PC-9 (cell line): ENCODE data around the gene TP53I13. TPM values are rescaled to one million over a fixed set of nuclear protein-coding genes. Genes with fewer than 3 reads are reported as not detected.
A peak's percentile ranks its signal among the peaks of the same experiment; 100 is the strongest.

Source experiments
- BruUV-seq: library from RNA; stranded (reverse); fragments of 400-500 nt; replicated peaks from 2 replicates; lab custom pipeline; 2021; lab: Mats Ljungman, UMichigan
- CTCF ChIA-PET: fragments of 300-600 bp; sonication (Branson Sonifier 250); formaldehyde crosslinking; loops from one replicate; lab custom pipeline; 2022; ENCODE audit warnings: antibody characterized with exemption; lab: Charles Lee
- POLR2A ChIA-PET: fragments of 300-600 bp; sonication (Branson Sonifier 250); formaldehyde crosslinking; loops from one replicate; lab custom pipeline; 2022; ENCODE audit warnings: antibody characterized with exemption; ENCODE audit not compliant: unreplicated experiment; lab: Charles Lee
- DNase-seq, 2 experiments: peaks; one replicate each; pipeline versions ENCODE4 v3.0.0 to v3.0.0-alpha.2; 2015 to 2022; ENCODE audit warnings: mixed read lengths in 1 of 2
- H2AFZ ChIP-seq: fragments of 200-600 bp; sonication (generic); 2 replicates; pipeline ENCODE4 v1.8.1; 2017; ENCODE audit warnings: antibody characterized with exemption
- H3F3A ChIP-seq: fragments of 200-600 bp; sonication (generic); 2 replicates; pipeline ENCODE4 v1.8.1; 2017; ENCODE audit warnings: antibody characterized with exemption, mild to moderate bottlenecking, low read depth; ENCODE audit not compliant: insufficient read depth
- H3K27ac ChIP-seq: fragments of 200-600 bp; sonication (generic); 2 replicates; pipeline ENCODE4 v1.6.1; 2016; ENCODE audit warnings: mixed run types
- H3K27me3 ChIP-seq: fragments of 200-600 bp; sonication (generic); 2 replicates; pipeline ENCODE4 v1.6.1; 2016; ENCODE audit warnings: low read depth, mixed run types; ENCODE audit not compliant: insufficient read depth
- H3K36me3 ChIP-seq: fragments of 200-600 bp; sonication (generic); 2 replicates; pipeline ENCODE4 v1.6.1; 2016; ENCODE audit warnings: low read depth, mixed run types
- H3K4me1 ChIP-seq: fragments of 200-600 bp; sonication (generic); replicated peaks from 2 replicates; pipeline ENCODE4 v1.6.1; 2016; ENCODE audit warnings: mixed run types; ENCODE audit not compliant: insufficient read depth
- H3K4me2 ChIP-seq: fragments of 200-600 bp; sonication (generic); 2 replicates; pipeline ENCODE4 v1.6.1; 2017; ENCODE audit warnings: mixed run types
- H3K4me3 ChIP-seq: fragments of 200-600 bp; sonication (generic); 2 replicates; pipeline ENCODE4 v1.6.1; 2016; ENCODE audit warnings: mixed run types
- H3K79me2 ChIP-seq: fragments of 200-600 bp; sonication (generic); 2 replicates; pipeline ENCODE4 v1.6.1; 2017; ENCODE audit warnings: low read depth, mixed run types
- H3K9me2 ChIP-seq: fragments of 200-600 bp; sonication (generic); 2 replicates; pipeline ENCODE4 v1.8.1; 2017; ENCODE audit warnings: mild to moderate bottlenecking; ENCODE audit not compliant: insufficient read depth
- H3K9me3 ChIP-seq: fragments of 200-600 bp; sonication (generic); 2 replicates; pipeline ENCODE4 v1.8.1; 2016; ENCODE audit warnings: low read depth; ENCODE audit not compliant: insufficient read depth
- H4K20me1 ChIP-seq: fragments of 200-600 bp; sonication (generic); 2 replicates; pipeline ENCODE4 v1.8.1; 2017; ENCODE audit not compliant: insufficient read depth
- EZH2 ChIP-seq: fragments of 200-600 bp; sonication (generic); IDR thresholded peaks from 2 replicates; pipeline ENCODE4 v1.8.0; 2017; ENCODE audit warnings: antibody characterized with exemption, low read depth
- intact Hi-C: fragments of 100-400 bp; cut with micrococcal nuclease; formaldehyde crosslinking; loops from one replicate; pipeline ENCODE4 v1.10.0; 2022; ENCODE audit not compliant: unreplicated experiment
- total RNA-seq: library from RNA; stranded (reverse); gene quantifications from 2 replicates; pipeline ENCODE4 v1.2.3, GENCODE V29; 2021
- TF ChIP-seq, protein P1 (sequence below): fragments of 200-600 bp; sonication (generic); conservative IDR thresholded peaks from 2 replicates; pipeline ENCODE4 v1.6.1; 2017; ENCODE audit warnings: mixed run types, antibody characterized with exemption, mild to moderate bottlenecking, moderate library complexity

Gene TP53I13
- total RNA-seq, 1 experiment from 2014 or later = 46.9 TPM

DNA sequence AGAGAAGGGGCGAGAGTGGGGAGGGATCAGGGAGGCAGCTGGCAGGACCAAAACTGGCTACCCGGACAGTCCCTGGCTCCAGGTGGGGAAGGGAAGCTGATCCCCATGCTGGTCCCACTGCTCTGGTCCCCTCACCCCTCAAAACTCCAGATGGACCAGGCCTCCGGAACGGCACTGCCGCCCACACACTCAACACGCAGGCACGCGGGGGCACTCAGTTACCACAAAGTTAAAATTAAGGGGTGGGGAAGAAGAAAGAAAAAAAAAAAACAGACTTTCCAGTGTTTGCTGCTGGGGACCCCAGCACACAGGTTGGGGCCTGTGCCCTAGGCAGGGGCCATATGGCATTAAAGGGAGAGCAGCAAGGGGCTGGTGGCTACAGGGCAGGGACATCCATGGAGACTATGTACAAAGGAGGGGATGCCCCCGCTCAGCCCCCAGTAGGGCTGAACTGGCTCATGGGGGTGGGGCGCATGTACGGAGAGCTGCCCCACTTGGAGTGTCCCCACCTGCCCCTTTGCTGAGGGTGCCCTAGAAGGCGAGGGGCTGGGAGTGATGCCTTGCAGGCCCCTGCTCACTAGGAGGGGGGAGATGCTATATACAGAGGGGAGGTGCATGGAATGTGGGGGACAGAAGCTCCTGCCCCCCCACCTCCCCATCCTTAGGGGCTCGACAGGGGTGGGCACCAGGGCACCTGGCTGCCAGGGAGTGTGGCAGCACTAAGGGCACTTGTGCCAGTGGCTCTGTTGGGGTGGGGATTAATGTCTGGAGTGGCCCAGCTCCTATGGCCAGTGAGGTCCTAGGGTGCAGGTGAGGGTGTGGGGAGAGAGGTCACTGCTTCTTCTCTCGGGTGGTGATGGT, 5.6 kb downstream of the TP53I13 start:
- Histone ChIP-seq H3K36me3 (no peaks in the 10 kb centered on the region), H3K27me3 (no peaks in the 10 kb centered on the region), H3K4me1 (peaks cover 8% of the 10 kb centered on the region), H3K9me3 (no peaks in the 10 kb centered on the region), H3F3A (peaks cover 9% of the 10 kb centered on the region; the same call in 1 of the 2 replicates), H3K27ac (no peak overlapping the region), H3K9me2 (no peaks in the 10 kb centered on the region), H3K4me3 (no peak overlapping the region), H2AFZ (no peak overlapping the region), H4K20me1 (no peaks in the 10 kb centered on the region), H3K79me2 (no peaks in the 10 kb centered on the region), H3K4me2 (no peak overlapping the region)
- intact Hi-C loops = no loop called here
- POLR2A ChIA-PET = interaction anchor here (0.6 kb wide), 1 partner anchor 368 kb away, joined by 3 read pairs; no protein-coding TSS in a partner anchor
- no peak for DNase-seq
- CTCF ChIA-PET = interaction anchor here (0.5 to 0.7 kb wide), 3 partner anchors 18 to 458 kb away, joined by 3 to 6 read pairs (median 3); no protein-coding TSS in a partner anchor
- TF ChIP-seq, protein P1, sequence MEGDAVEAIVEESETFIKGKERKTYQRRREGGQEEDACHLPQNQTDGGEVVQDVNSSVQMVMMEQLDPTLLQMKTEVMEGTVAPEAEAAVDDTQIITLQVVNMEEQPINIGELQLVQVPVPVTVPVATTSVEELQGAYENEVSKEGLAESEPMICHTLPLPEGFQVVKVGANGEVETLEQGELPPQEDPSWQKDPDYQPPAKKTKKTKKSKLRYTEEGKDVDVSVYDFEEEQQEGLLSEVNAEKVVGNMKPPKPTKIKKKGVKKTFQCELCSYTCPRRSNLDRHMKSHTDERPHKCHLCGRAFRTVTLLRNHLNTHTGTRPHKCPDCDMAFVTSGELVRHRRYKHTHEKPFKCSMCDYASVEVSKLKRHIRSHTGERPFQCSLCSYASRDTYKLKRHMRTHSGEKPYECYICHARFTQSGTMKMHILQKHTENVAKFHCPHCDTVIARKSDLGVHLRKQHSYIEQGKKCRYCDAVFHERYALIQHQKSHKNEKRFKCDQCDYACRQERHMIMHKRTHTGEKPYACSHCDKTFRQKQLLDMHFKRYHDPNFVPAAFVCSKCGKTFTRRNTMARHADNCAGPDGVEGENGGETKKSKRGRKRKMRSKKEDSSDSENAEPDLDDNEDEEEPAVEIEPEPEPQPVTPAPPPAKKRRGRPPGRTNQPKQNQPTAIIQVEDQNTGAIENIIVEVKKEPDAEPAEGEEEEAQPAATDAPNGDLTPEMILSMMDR = no peak
- TF ChIP-seq EZH2 = no peak
- BruUV-seq = TSS peak; percentile 28

DNA sequence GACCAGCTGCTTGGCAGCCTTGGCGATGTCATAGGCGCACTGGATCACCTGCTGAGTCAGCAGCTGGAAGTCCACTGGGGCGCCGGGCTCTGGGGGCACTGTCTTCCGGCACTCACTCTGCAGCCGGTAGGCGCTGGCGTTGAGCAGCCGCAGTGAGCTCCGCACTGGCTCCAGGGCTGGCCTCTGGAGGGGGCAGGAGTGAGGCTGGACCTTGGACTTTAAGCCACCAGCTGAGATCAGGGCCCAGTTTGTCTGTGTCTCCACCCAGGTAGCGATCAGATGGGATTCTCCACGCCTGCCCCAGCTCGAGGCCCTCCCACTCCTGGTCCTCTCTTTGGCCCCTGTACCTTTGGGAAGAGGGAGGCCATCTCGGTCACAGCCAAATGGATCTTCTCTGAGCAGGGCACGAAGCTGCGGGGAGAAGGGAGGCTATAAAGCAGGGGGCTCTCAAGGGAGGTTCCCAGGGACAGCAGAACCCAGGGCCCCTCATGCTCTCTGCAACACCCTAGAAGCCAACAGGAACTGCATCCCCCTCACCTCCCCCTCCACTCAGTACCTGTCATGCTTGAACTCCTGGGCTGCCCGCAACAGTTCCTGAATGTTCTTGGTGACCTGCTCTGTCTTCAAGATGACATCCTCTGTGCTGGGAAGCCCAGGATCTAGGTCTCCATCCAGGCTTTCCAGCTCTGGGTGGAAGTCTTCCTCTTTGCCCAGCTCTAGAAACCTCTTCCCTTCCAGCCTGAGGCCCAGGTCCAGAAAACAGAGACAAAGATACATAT, 6.4 kb downstream of the TP53I13 start:
- H3K27ac ChIP-seq = no peak overlapping the region
- no peaks in the 10 kb centered on the region for H3K27me3 ChIP-seq
- no peaks in the 10 kb centered on the region for H3K9me2 ChIP-seq
- no peaks in the 10 kb centered on the region for H3K79me2 ChIP-seq
- no peaks in the 10 kb centered on the region for H3K9me3 ChIP-seq
- H3F3A ChIP-seq = 0 out of 2 replicates have a peak, but pooled peaks cover 1% of the 10 kb centered on the region
- H4K20me1 ChIP-seq = no peaks in the 10 kb centered on the region
- ChIA-PET POLR2A (interaction anchor here (0.6 kb wide), 1 partner anchor 367 kb away, joined by 3 read pairs; no protein-coding TSS in a partner anchor), CTCF (interaction anchor here (0.7 kb wide), 1 partner anchor 17 kb away, joined by 3 read pairs; no protein-coding TSS in a partner anchor)
- no peaks in the 10 kb centered on the region for H3K36me3 ChIP-seq
- TF ChIP-seq, protein P1 = no peak
- TF ChIP-seq EZH2 = no peak
- intact Hi-C loops = no loop called here
- no peaks in the 10 kb centered on the region for H3K4me1 ChIP-seq
- peak in 1 of 2 experiments; percentile 15 for DNase-seq
- H2AFZ ChIP-seq = no peak overlapping the region
- no peak overlapping the region for H3K4me2 ChIP-seq
- H3K4me3 ChIP-seq = no peak overlapping the region
- no TSS peak for BruUV-seq

DNA sequence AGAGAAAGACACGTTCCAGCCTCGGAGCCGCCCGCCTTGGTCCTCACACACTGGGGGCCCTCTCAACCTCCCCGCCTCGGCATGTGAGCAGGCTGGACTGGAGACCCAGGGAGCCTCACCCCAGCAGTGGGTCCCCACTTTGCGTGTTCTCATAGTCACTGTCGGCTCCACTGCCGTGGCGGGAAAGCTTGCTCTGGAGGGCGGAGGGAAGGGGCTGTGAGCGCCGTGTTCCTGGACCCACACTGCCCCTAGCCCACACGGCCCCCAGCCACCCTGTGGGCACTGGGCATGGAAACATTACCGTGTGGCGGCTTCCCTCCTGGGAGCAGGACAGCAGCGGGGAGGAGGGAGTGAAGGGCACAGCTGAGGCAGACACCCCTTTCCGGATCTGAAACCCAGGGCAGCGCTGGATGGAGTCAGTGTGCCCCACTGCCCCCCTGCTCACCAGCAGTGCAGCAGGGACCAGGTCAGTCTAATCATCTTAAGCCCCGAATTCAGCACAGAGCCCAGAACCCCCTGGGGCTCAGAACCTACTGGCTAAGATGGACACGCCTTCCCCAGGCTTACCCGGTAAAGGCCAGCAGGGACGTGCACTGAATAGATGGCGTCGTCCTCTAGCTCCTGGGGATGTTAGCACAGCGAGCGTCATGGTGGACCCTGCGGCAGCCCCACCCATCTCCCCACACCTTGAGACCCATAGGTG, 7.2 kb downstream of the TP53I13 start:
- no peaks in the 10 kb centered on the region for H3K27me3 ChIP-seq
- no peaks in the 10 kb centered on the region for H3K9me2 ChIP-seq
- H3F3A ChIP-seq = no peaks in the 10 kb centered on the region
- no peak overlapping the region for H3K4me2 ChIP-seq
- ChIA-PET POLR2A (no interaction called here), CTCF (no interaction called here)
- no peaks in the 10 kb centered on the region for H3K79me2 ChIP-seq
- no peak overlapping the region for H2AFZ ChIP-seq
- peak in 1 of 2 experiments; percentile 13 for DNase-seq
- no peaks in the 10 kb centered on the region for H3K4me1 ChIP-seq
- H3K9me3 ChIP-seq = no peaks in the 10 kb centered on the region
- H3K4me3 ChIP-seq = no peak overlapping the region
- no peaks in the 10 kb centered on the region for H4K20me1 ChIP-seq
- no peaks in the 10 kb centered on the region for H3K36me3 ChIP-seq
- TF ChIP-seq, protein P1 = no peak
- no peak for TF ChIP-seq EZH2
- BruUV-seq = no TSS peak
- intact Hi-C loops = no loop called here
- no peak overlapping the region for H3K27ac ChIP-seq
